ENCODE data around the gene NLRP5. TPM values are rescaled to one million over a fixed set of nuclear protein-coding genes. Genes with fewer than 3 reads are reported as not detected.

The NLRP5 gene
- not detected in 2 replicates for total RNA-seq

GRCh38 chr19:55986487-55986886, at the start of gene NLRP5:
NLRP5 (plus strand) TSS chr19:55986775.

GRCh38 chr19:55947532-55947931, 39.0 kb upstream of the NLRP5 start, which contains the start of gene NLRP8:
NLRP8 (plus strand) TSS chr19:55947832.

Other genes starting within 250 kb of the NLRP5 start
- gene NLRP9, start 248.4 kb upstream of the NLRP5 start, total RNA-seq, result not detected in 2 replicates
- 0.87 TPM in 1 of 2 replicates, not detected in the other for gene RFPL4A, start 227.7 kb upstream of the NLRP5 start, total RNA-seq
- gene RFPL4AL1, start 217.7 kb upstream of the NLRP5 start, total RNA-seq, result not detected in 2 replicates
- under 0.01 and 0.11 TPM in 2 replicates for gene NLRP11, start 154.8 kb upstream of the NLRP5 start, total RNA-seq
- gene NLRP4, start 150.2 kb upstream of the NLRP5 start, total RNA-seq, result not detected in 2 replicates
- not detected in 2 replicates for gene NLRP13, start 54.4 kb upstream of the NLRP5 start, total RNA-seq
- not detected in 2 replicates for gene NLRP8, start 38.9 kb upstream of the NLRP5 start, total RNA-seq
- 25.8 and 26.3 TPM in 2 replicates for gene ZNF787, start 134.5 kb downstream of the NLRP5 start, total RNA-seq
- 9.2 and 11.2 TPM in 2 replicates for gene ZNF444, start 154.5 kb downstream of the NLRP5 start, total RNA-seq
- gene GALP, start 189.2 kb downstream of the NLRP5 start, total RNA-seq, result not detected in 2 replicates
- gene ZSCAN5B, start 211.0 kb downstream of the NLRP5 start, total RNA-seq, result 0.11 TPM in 1 of 2 replicates, not detected in the other
- gene ZSCAN5C, start 215.5 kb downstream of the NLRP5 start, total RNA-seq, result not detected in 2 replicates